Measurements from ENCODE around the gene GDE1. TPM values are rescaled to one million over a fixed set of nuclear protein-coding genes. Genes with fewer than 3 reads are reported as not detected.

GDE1 gene
- total and polyA plus RNA-seq, 2 of the 4 experiments (the other 2 are of a cell fraction) = 50.1 to 62.4 TPM

DNA sequence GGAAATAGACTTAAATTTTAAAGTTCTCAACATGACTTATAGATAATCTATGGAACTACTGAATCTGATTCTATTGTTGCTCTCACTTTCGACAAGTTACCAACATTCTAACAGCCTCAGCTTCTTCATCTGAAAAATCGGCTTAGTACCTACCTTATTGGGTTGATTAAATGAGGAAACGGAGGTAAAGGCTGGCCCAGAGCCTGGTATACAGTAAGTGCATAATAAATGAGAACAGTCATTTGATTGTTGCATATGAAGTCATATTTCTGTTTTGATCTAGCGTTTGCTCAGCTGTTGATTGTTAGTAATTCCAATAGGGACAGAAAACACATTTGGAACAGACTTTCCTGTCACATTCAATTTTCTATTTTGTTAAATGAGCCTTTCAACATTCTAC, 38.2 kb upstream of the GDE1 start:
- dilution Hi-C loops (cut with HindIII; ENCODE audit: low sequenced_read_pairs, unreplicated experiment) (no loop called here), intact Hi-C loops (cut with micrococcal nuclease) (no loop called here)

More for the DNA sequence above, 38.2 kb upstream of the GDE1 start:
- in situ Hi-C loops (cut with MboI; ENCODE audit: low sequenced_read_pairs) = no loop called here
- no peak overlapping the region for H3K9ac ChIP-seq (ENCODE audit: low read depth, low read length)
- DNase-seq = no peak
- peaks cover 11 to 45% of the 10 kb centered on the region in 2 experiments for H3K79me1 ChIP-seq (ENCODE audit: low read depth in 1 of 2, low read length in 2 of 2)
- no peak overlapping the region for H2BK5ac ChIP-seq (ENCODE audit: low read depth, low read length, poor library complexity, severe bottlenecking)
- H3K18ac ChIP-seq (ENCODE audit: low read depth, low read length) = no peak overlapping the region
- no peak overlapping the region for H3K4me2 ChIP-seq (ENCODE audit: low read depth, low read length)
- H2AK9ac ChIP-seq (replicated peaks; ENCODE audit: low read depth, low read length, poor library complexity) = no peak overlapping the region
- TF ChIP-seq, protein P1, sequence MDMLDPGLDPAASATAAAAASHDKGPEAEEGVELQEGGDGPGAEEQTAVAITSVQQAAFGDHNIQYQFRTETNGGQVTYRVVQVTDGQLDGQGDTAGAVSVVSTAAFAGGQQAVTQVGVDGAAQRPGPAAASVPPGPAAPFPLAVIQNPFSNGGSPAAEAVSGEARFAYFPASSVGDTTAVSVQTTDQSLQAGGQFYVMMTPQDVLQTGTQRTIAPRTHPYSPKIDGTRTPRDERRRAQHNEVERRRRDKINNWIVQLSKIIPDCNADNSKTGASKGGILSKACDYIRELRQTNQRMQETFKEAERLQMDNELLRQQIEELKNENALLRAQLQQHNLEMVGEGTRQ (IDR thresholded peaks at IDR 0.05; ENCODE audit: low read depth, low read length) = no peak
- TF ChIP-seq SMC3 (IDR thresholded peaks at IDR 0.05; ENCODE audit: low read depth, low read length) (no peak), ELK1 (IDR thresholded peaks at IDR 0.05; ENCODE audit: borderline replicate concordance, low read depth, low read length) (no peak), MAZ (IDR thresholded peaks at IDR 0.05; ENCODE audit: borderline replicate concordance, low read depth, low read length) (no peak), POLR2A (IDR thresholded peaks at IDR 0.05; ENCODE audit: low read depth, low read length) (no peak), CEBPB (IDR thresholded peaks at IDR 0.05; ENCODE audit: low read depth, low read length) (no peak), CTCF (conservative IDR thresholded peaks at IDR 0.05; ENCODE audit: low read depth, low read length) (no peak)
- H3K4ac ChIP-seq (ENCODE audit: low read depth, low read length) = no peak overlapping the region
- no peak overlapping the region for H2BK120ac ChIP-seq (ENCODE audit: low read depth, low read length)
- no peak for ATAC-seq (ENCODE audit: low read depth)
- no peak overlapping the region for H3K4me3 ChIP-seq (ENCODE audit: insufficient read depth, low read depth, low read length)
- no peak overlapping the region for H3K27ac ChIP-seq (ENCODE audit: insufficient read depth, low read length)
- peaks cover under 1% of the 10 kb centered on the region for H3K36me3 ChIP-seq (ENCODE audit: control insufficient read depth, insufficient read depth, low read length)
- no peak overlapping the region for H4K5ac ChIP-seq (ENCODE audit: low read depth, low read length)
- H2BK20ac ChIP-seq (ENCODE audit: low read depth, low read length) = no peak overlapping the region
- ChIA-PET CTCF (interaction anchor here (0.7 kb wide), 2 partner anchors 110 to 823 kb away, joined by 3 to 4 read pairs; no protein-coding TSS in a partner anchor), POLR2A (ENCODE audit: unreplicated experiment) (interaction anchor here (0.6 kb wide), 1 partner anchor 39 kb away, joined by 3 read pairs; no protein-coding TSS in a partner anchor)
- WGBS, 2 experiments (ENCODE audit: extremely low coverage in 2 of 2, insufficient read length in 1 of 2) = no CpG with 5 or more reads among the region's 4 CpGs
- no peak overlapping the region for H4K8ac ChIP-seq (ENCODE audit: low read depth in 2 of 2, low read length in 2 of 2)
- H3K4me1 ChIP-seq (ENCODE audit: control insufficient read depth, insufficient read depth, low read length) = peaks cover 4% of the 10 kb centered on the region
- peaks cover 8% of the 10 kb centered on the region for H3K9me3 ChIP-seq (ENCODE audit: control insufficient read depth, insufficient read depth, low read length)
- no peak overlapping the region for H2BK15ac ChIP-seq (ENCODE audit: low read depth, low read length)
- no peak overlapping the region for H3K14ac ChIP-seq (replicated peaks; ENCODE audit: low read depth, low read length)
- no peaks in the 10 kb centered on the region for H4K20me1 ChIP-seq (ENCODE audit: insufficient read depth, low read length)
- peaks cover 5% of the 10 kb centered on the region for H3K9me1 ChIP-seq (ENCODE audit: insufficient read depth, low read length)
- H2AK5ac ChIP-seq (ENCODE audit: low read depth, low read length) = no peak overlapping the region
- no peak overlapping the region for H2AFZ ChIP-seq (replicated peaks; ENCODE audit: low read length, poor library complexity)
- H3K56ac ChIP-seq (ENCODE audit: extremely low read depth, insufficient read depth, low read length) = no peak overlapping the region
- H3K27me3 ChIP-seq (ENCODE audit: control insufficient read depth, insufficient read depth, low read length) = no peaks in the 10 kb centered on the region
- no peak overlapping the region for H3K23ac ChIP-seq (ENCODE audit: low read depth, low read length)
- H4K91ac ChIP-seq (ENCODE audit: insufficient read depth, low read depth, low read length) = no peak overlapping the region
- BruUV-seq (replicated peaks) = no TSS peak

Data from IMR-90 (cell line).